Adrenal gland (tissue), 5 donors: ENCODE measurements around the gene KDSR.

Experiments used
- POLR2A ChIP-seq, 2 donors: fragments of 450-650 bp; IDR thresholded peaks; one replicate each; pipeline ENCODE4 v1.6.1; 2017; ENCODE audit warnings: antibody characterized with exemption in 2 of 2, mild to moderate bottlenecking in 2 of 2, moderate library complexity in 1 of 2
- TF ChIP-seq, protein P1 (sequence below), 6 experiments: fragments of 450-650 bp in 4 of 6; fragments of 200-600 bp in 2 of 6; sonication (generic) in 1 of 6; IDR thresholded peaks; 1 replicate in 5 of 6; 2 replicates in 1 of 6; pipeline versions ENCODE4 v1.5.1 to v1.8.0; 2016 to 2021; ENCODE audit warnings: antibody characterized with exemption in 6 of 6, mild to moderate bottlenecking in 2 of 6, moderate library complexity in 1 of 6
- donor health status: DM: no; HTN: no; CAD: no.

DNA sequence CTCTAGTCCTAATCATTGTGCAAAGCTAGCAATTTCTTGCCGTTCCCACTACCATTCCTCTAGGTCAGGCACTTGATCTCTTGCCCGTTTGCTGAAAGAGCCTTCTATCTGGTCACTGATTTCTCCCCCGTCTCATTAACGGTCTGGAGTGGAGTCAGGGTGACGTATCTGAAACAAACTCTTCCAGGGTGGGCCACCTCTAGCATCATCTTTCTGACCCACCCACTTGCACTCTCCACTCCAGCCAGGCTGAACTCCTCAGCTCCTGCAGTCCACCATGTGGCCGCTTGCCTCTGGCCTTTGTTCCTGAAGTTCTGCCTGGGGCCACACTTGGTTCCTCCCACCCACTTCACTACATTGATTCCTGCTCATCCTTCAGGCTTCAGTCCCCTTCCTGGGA lies 60.8 kb downstream of the KDSR start:
- TF ChIP-seq, protein P1, sequence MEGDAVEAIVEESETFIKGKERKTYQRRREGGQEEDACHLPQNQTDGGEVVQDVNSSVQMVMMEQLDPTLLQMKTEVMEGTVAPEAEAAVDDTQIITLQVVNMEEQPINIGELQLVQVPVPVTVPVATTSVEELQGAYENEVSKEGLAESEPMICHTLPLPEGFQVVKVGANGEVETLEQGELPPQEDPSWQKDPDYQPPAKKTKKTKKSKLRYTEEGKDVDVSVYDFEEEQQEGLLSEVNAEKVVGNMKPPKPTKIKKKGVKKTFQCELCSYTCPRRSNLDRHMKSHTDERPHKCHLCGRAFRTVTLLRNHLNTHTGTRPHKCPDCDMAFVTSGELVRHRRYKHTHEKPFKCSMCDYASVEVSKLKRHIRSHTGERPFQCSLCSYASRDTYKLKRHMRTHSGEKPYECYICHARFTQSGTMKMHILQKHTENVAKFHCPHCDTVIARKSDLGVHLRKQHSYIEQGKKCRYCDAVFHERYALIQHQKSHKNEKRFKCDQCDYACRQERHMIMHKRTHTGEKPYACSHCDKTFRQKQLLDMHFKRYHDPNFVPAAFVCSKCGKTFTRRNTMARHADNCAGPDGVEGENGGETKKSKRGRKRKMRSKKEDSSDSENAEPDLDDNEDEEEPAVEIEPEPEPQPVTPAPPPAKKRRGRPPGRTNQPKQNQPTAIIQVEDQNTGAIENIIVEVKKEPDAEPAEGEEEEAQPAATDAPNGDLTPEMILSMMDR (IDR thresholded peaks at IDR 0.05) = no peak
- no peak for TF ChIP-seq POLR2A (IDR thresholded peaks at IDR 0.05)
